Vagina (tissue), 2 donors: ENCODE data around the gene LAIR1.

ENCODE experiments used
- POLR2A ChIP-seq, 2 donors: fragments of 450-650 bp; IDR thresholded peaks; one replicate each; pipeline ENCODE4 v1.6.1; 2017; ENCODE audit warnings: antibody characterized with exemption in 2 of 2, mild to moderate bottlenecking in 2 of 2, moderate library complexity in 2 of 2
- POLR2AphosphoS5 ChIP-seq, 2 donors: sonication (generic); formaldehyde crosslinking; IDR thresholded peaks; one replicate each; pipeline ENCODE4 v1.9.0; 2017; ENCODE audit warnings: antibody characterized with exemption in 2 of 2, mild to moderate bottlenecking in 2 of 2, low read depth in 1 of 2; ENCODE audit not compliant: insufficient read depth in 1 of 2
- TF ChIP-seq, protein P1 (sequence below), 3 experiments: fragments of 450-650 bp in 2 of 3; fragments of 200-600 bp in 1 of 3; sonication (generic) in 1 of 3; IDR thresholded peaks; one replicate each; pipeline ENCODE4 v1.5.1; 2017 to 2019; ENCODE audit warnings: antibody characterized with exemption in 3 of 3, mild to moderate bottlenecking in 2 of 3, moderate library complexity in 2 of 3

- TF ChIP-seq, protein P1, sequence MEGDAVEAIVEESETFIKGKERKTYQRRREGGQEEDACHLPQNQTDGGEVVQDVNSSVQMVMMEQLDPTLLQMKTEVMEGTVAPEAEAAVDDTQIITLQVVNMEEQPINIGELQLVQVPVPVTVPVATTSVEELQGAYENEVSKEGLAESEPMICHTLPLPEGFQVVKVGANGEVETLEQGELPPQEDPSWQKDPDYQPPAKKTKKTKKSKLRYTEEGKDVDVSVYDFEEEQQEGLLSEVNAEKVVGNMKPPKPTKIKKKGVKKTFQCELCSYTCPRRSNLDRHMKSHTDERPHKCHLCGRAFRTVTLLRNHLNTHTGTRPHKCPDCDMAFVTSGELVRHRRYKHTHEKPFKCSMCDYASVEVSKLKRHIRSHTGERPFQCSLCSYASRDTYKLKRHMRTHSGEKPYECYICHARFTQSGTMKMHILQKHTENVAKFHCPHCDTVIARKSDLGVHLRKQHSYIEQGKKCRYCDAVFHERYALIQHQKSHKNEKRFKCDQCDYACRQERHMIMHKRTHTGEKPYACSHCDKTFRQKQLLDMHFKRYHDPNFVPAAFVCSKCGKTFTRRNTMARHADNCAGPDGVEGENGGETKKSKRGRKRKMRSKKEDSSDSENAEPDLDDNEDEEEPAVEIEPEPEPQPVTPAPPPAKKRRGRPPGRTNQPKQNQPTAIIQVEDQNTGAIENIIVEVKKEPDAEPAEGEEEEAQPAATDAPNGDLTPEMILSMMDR (IDR thresholded peaks at IDR 0.05): no peak
- TF ChIP-seq POLR2A (IDR thresholded peaks at IDR 0.05) (no peak), POLR2AphosphoS5 (IDR thresholded peaks at IDR 0.05; ENCODE audit: insufficient read depth in 1 of 2, low read depth in 1 of 2) (no peak)
These were observed 28.6 kb upstream of the LAIR1 start for GRCh38 chr19:54393381-54393780.
